Measurements from ENCODE around the gene KDM4C. TPM values are rescaled to one million over a fixed set of nuclear protein-coding genes. Genes with fewer than 3 reads are reported as not detected.

KDM4C gene
- total RNA-seq, 1 experiment from 2014 or later: 7.1 TPM

- DNase-seq (ENCODE audit: low read depth, low spot score): no peak
- ChIA-PET CTCF (no interaction called here), POLR2A (interaction anchor here (0.6 kb wide), 1 partner anchor 1157 kb away, joined by 3 read pairs; no protein-coding TSS in a partner anchor)
- TF ChIP-seq REST (IDR thresholded peaks at IDR 0.05; ENCODE audit: insufficient read depth in 1 of 2, low read depth in 2 of 2, low read length in 1 of 2): no peak
- TF ChIP-seq TCF7L2 (IDR thresholded peaks at IDR 0.05; ENCODE audit: low read depth, low read length): no peak
- no peak for TF ChIP-seq POLR2AphosphoS5 (IDR thresholded peaks at IDR 0.05; ENCODE audit: low read depth, low read length)
- TF ChIP-seq CTCF (IDR thresholded peaks at IDR 0.05): no peak
- no peak for TF ChIP-seq SIN3A (IDR thresholded peaks at IDR 0.05; ENCODE audit: borderline replicate concordance, insufficient read depth, low read depth, low read length)
- BruUV-seq (replicated peaks): no TSS peak
- no peaks in the 10 kb centered on the region for H3K4me1 ChIP-seq (ENCODE audit: control insufficient read depth, insufficient read depth, low read length)
- no peak overlapping the region for H3K4me3 ChIP-seq (ENCODE audit: low read depth in 2 of 2, low read length in 2 of 2)
- no peak overlapping the region for H3K27ac ChIP-seq (ENCODE audit: low read length)
- intact Hi-C loops (cut with micrococcal nuclease; ENCODE audit: unreplicated experiment): no loop called here
- H3K9me3 ChIP-seq (ENCODE audit: control insufficient read depth, insufficient read depth, low read depth, low read length): no peaks in the 10 kb centered on the region
- no peaks in the 10 kb centered on the region for H3K27me3 ChIP-seq (ENCODE audit: control insufficient read depth, insufficient read depth, low read length)
- no peaks in the 10 kb centered on the region for H3K36me3 ChIP-seq (ENCODE audit: control insufficient read depth, insufficient read depth, low read length)
- in situ Hi-C loops (cut with HindIII; ENCODE audit: low pct_unique_long_range_greater_than_20kb, low sequenced_read_pairs): no loop called here
- no peak for ATAC-seq
Measured at GRCh38 chr9:7171396-7172153, 413.8 kb downstream of the KDM4C start.

GRCh38 chr9:7172154-7173115 lies 414.7 kb downstream of the KDM4C start:
- H3K36me3 ChIP-seq (ENCODE audit: control insufficient read depth, insufficient read depth, low read length): no peaks in the 10 kb centered on the region
- H3K9me3 ChIP-seq (ENCODE audit: control insufficient read depth, insufficient read depth, low read depth, low read length): no peaks in the 10 kb centered on the region
- intact Hi-C loops (cut with micrococcal nuclease; ENCODE audit: unreplicated experiment): no loop called here
- no peak for TF ChIP-seq TCF7L2 (IDR thresholded peaks at IDR 0.05; ENCODE audit: low read depth, low read length)
- no peak for TF ChIP-seq CTCF (IDR thresholded peaks at IDR 0.05)
- TF ChIP-seq POLR2AphosphoS5 (IDR thresholded peaks at IDR 0.05; ENCODE audit: low read depth, low read length): no peak
- no peak for TF ChIP-seq REST (IDR thresholded peaks at IDR 0.05; ENCODE audit: insufficient read depth in 1 of 2, low read depth in 2 of 2, low read length in 1 of 2)
- no peak for TF ChIP-seq SIN3A (IDR thresholded peaks at IDR 0.05; ENCODE audit: borderline replicate concordance, insufficient read depth, low read depth, low read length)
- no peaks in the 10 kb centered on the region for H3K27me3 ChIP-seq (ENCODE audit: control insufficient read depth, insufficient read depth, low read length)
- DNase-seq (ENCODE audit: low read depth, low spot score) (no peak), ATAC-seq (no peak)
- in situ Hi-C loops (cut with HindIII; ENCODE audit: low pct_unique_long_range_greater_than_20kb, low sequenced_read_pairs): no loop called here
- no peak overlapping the region for H3K27ac ChIP-seq (ENCODE audit: low read length)
- no peak overlapping the region for H3K4me3 ChIP-seq (ENCODE audit: low read depth in 2 of 2, low read length in 2 of 2)
- POLR2A ChIA-PET: no interaction called here
- BruUV-seq (replicated peaks): no TSS peak
- no peaks in the 10 kb centered on the region for H3K4me1 ChIP-seq (ENCODE audit: control insufficient read depth, insufficient read depth, low read length)
- CTCF ChIA-PET: no interaction called here
